Parathyroid adenoma (tissue), 2 donors: ENCODE results near the gene C16orf96.

ENCODE experiments used
- H2AFZ ChIP-seq: fragments of 300-600 bp; sonication (generic); one replicate; pipeline ENCODE4 v1.7.0; 2017; ENCODE audit warnings: antibody characterized with exemption, mild to moderate bottlenecking
- H3K27ac ChIP-seq: fragments of 300-600 bp; sonication (generic); one replicate; pipeline ENCODE4 v1.7.0; 2017
- H3K27me3 ChIP-seq: fragments of 300-600 bp; sonication (generic); one replicate; pipeline ENCODE4 v1.7.0; 2017; ENCODE audit warnings: low read length; ENCODE audit not compliant: control insufficient read depth, insufficient read depth
- H3K36me3 ChIP-seq: fragments of 300-600 bp; sonication (generic); one replicate; pipeline ENCODE4 v1.7.0; 2017; ENCODE audit warnings: low read length; ENCODE audit not compliant: control insufficient read depth, insufficient read depth
- H3K4me1 ChIP-seq: fragments of 300-600 bp; sonication (generic); one replicate; pipeline ENCODE4 v1.7.0; 2017; ENCODE audit warnings: control low read depth
- H3K4me2 ChIP-seq: fragments of 300-600 bp; sonication (generic); one replicate; pipeline ENCODE4 v1.7.0; 2017; ENCODE audit warnings: low read length
- H3K4me3 ChIP-seq: fragments of 300-600 bp; sonication (generic); one replicate; pipeline ENCODE4 v1.7.0; 2017; ENCODE audit warnings: low read depth, low read length
- H3K79me2 ChIP-seq: fragments of 300-600 bp; sonication (generic); one replicate; pipeline ENCODE4 v1.7.0; 2017; ENCODE audit warnings: control low read depth
- H3K9ac ChIP-seq: fragments of 300-600 bp; sonication (generic); one replicate; pipeline ENCODE4 v1.7.0; 2017; ENCODE audit warnings: mild to moderate bottlenecking
- H3K9me3 ChIP-seq: fragments of 300-600 bp; sonication (generic); one replicate; pipeline ENCODE4 v1.7.0; 2017; ENCODE audit warnings: low read length; ENCODE audit not compliant: control insufficient read depth
- CTCF ChIP-seq: fragments of 300-600 bp; sonication (generic); IDR thresholded peaks from one replicate; pipeline ENCODE4 v1.7.0; 2017; ENCODE audit warnings: antibody characterized with exemption, mild to moderate bottlenecking
- donor health status: primary hyperparathyroidism.

Gene C16orf96

GRCh38 chr16:4510131-4510530 lies 46.0 kb upstream of the C16orf96 start:
- Histone ChIP-seq H3K4me1 (no peaks in the 10 kb centered on the region), H3K36me3 (no peaks in the 10 kb centered on the region), H3K9me3 (no peaks in the 10 kb centered on the region)

GRCh38 chr16:4510747-4511426 lies 45.3 kb upstream of the C16orf96 start:
- Histone ChIP-seq H3K4me3 (no peak overlapping the region), H2AFZ (no peak overlapping the region), H3K27me3 (no peaks in the 10 kb centered on the region), H3K4me2 (no peak overlapping the region), H3K4me1 (no peaks in the 10 kb centered on the region), H3K79me2 (no peaks in the 10 kb centered on the region), H3K36me3 (no peaks in the 10 kb centered on the region), H3K9me3 (no peaks in the 10 kb centered on the region), H3K27ac (no peak overlapping the region), H3K9ac (no peak overlapping the region)
- TF ChIP-seq CTCF: no peak

More at GRCh38 chr16:4510131-4510530, 46.0 kb upstream of the C16orf96 start:
- H2AFZ ChIP-seq: no peak overlapping the region
- H3K79me2 ChIP-seq: no peaks in the 10 kb centered on the region
- H3K9ac ChIP-seq: no peak overlapping the region
- TF ChIP-seq CTCF: no peak
- H3K4me3 ChIP-seq: no peak overlapping the region
- no peak overlapping the region for H3K27ac ChIP-seq
- no peak overlapping the region for H3K4me2 ChIP-seq
- no peaks in the 10 kb centered on the region for H3K27me3 ChIP-seq

DNA sequence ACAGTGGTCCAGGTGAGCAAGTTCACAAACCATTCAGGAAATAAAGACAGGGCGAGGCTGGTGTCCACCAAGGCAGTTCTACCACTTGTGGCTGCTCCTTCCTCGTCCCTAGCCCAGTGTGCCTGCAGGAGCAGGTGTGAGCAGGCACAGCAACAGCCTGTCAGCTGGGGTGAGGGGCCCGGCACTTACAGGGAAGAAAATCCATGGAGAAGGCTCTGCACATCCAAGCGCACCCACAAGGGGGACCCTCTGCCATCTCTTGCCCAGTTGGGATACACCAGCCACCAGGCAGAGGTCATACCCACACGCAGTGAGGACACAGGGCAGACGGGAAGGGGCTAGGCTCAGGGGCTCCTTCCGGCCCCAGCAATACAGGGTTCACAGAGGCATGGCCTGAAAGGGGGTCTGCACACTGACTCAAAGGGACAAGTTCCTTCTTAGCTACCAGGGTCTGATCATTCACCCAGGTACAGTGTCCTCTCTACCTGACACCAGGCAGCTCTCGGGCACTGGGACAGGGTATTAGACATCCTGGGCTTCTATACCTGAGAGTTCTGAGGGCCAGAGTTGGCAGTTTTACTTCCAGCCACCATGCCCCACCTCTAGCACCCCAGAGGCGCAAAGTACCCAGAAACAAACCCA lies 44.6 kb upstream of the C16orf96 start:
- H3K9ac ChIP-seq: no peak overlapping the region
- H3K9me3 ChIP-seq: no peaks in the 10 kb centered on the region
- H3K27me3 ChIP-seq: no peaks in the 10 kb centered on the region
- no peak overlapping the region for H3K4me3 ChIP-seq
- H2AFZ ChIP-seq: no peak overlapping the region
- H3K79me2 ChIP-seq: no peaks in the 10 kb centered on the region
- no peak overlapping the region for H3K4me2 ChIP-seq
- H3K4me1 ChIP-seq: no peaks in the 10 kb centered on the region
- TF ChIP-seq CTCF: peak; percentile 74
- no peaks in the 10 kb centered on the region for H3K36me3 ChIP-seq
- H3K27ac ChIP-seq: no peak overlapping the region

- Histone ChIP-seq H3K4me2 (no peak overlapping the region), H3K79me2 (no peaks in the 10 kb centered on the region), H3K27ac (no peak overlapping the region), H3K36me3 (no peaks in the 10 kb centered on the region), H3K9me3 (no peaks in the 10 kb centered on the region), H3K27me3 (no peaks in the 10 kb centered on the region), H3K9ac (no peak overlapping the region), H3K4me3 (no peak overlapping the region), H3K4me1 (no peaks in the 10 kb centered on the region), H2AFZ (no peak overlapping the region)
- TF ChIP-seq CTCF: no peak
Observed at GRCh38 chr16:4512473-4512872, 43.7 kb upstream of the C16orf96 start.
